GM15510 (cell line): Measurements from ENCODE around the gene PRMT7.

Experiments
- POLR2A ChIP-seq: IDR thresholded peaks from 3 replicates; pipeline ENCODE4 v1.6.1; 2011; ENCODE audit warnings: borderline replicate concordance; ENCODE audit not compliant: insufficient read length; ENCODE audit errors: extremely low read depth

PRMT7 gene

DNA sequence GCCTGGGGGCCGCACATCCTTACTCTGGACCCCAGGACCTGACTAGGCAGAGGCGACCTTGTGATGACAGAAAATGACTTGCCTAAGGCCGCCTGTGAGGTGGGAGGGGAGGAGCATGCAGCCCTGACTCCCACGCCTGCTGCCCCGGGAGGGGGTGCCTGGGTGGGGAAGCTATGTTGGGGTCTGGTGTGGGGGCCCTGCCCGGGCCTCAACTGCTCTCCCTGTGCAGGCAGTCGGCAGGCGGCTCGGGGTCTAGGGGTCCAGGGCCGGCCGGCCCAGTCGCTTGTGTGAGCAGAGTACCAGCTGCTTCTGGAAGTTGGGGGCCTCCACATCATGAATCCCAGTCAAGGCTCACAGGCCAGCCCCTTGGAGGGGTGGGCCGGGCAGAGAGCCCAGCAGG is 48.1 kb downstream of the PRMT7 start:
- no peak for TF ChIP-seq POLR2A

DNA sequence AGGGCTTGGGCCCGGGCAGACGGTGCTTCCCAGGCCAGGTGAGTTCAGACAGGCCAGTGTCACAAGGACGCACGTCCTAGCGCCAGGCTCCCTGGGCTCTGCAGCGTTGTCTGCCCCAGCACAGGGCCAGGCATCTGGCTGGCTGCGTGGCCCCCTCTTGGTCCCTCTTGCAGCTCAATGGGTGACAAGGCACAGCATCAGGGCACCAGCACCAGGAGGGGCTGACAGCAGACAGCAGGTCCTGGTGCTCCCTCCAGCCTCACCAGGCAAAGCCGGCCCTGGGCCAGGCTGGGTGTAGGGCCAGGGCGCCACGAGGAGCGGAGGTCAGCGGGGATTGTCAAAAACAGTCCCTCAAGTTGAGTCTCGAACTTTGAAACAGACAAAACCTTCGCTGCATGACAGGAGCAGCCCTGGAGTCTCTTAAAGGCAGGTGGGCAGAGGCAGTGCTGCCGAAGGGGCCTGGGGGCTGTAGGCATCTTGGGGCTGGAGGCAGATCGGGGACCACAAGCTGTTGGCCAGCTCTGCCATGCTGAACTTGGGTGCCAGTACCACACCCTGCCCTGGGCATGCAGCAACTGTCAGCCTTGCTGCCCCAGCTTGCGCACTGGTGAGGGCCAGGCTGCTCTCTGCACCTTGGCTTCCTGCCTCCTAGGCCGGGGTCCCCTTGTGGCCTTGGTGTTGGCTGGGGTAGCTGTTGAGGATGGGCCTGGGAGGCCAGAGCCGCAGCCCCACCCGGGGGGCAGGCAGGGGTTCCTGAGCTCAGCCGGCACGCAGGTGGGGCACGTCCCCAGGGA is 48.8 kb downstream of the PRMT7 start:
- TF ChIP-seq POLR2A, result no peak

- no peak for TF ChIP-seq POLR2A
Observed at GRCh38 chr16:68360547-68360946, 49.7 kb downstream of the PRMT7 start.

- no peak for TF ChIP-seq POLR2A
Observed at GRCh38 chr16:68360956-68361355, 50.1 kb downstream of the PRMT7 start.

- TF ChIP-seq POLR2A, result no peak
Observed at GRCh38 chr16:68361485-68361884, 50.7 kb downstream of the PRMT7 start.

DNA sequence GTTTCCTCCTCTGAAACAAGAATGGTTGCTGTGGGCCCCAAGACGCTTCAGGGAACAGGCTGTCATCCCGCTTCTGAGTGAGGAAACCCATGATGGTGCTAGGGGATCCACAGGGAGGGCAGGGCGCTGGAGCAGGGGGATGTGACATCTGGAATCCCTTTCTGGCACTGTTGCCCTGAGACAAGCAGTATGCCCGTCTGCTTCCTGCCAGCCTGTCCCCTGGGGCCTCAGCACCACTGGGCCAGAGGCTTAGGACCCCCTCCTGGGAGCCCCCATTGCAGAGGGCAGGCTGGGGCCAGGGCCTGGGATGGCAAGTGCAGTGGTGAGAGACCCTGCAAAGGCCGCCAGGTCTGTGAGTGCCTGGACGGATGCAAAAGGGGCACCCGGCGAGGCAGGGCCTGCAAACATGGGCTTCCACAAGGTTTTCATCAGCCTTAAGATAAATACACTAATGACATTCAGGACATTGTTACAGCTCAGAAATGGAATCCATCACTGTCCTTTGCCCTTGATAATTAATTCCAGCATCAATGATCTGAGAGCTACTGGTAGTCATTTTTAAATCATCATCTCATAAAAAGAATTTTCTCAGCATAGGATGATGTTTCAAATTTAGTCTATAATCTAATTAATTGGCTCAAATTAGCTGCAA is 51.6 kb downstream of the PRMT7 start:
- no peak for TF ChIP-seq POLR2A

DNA sequence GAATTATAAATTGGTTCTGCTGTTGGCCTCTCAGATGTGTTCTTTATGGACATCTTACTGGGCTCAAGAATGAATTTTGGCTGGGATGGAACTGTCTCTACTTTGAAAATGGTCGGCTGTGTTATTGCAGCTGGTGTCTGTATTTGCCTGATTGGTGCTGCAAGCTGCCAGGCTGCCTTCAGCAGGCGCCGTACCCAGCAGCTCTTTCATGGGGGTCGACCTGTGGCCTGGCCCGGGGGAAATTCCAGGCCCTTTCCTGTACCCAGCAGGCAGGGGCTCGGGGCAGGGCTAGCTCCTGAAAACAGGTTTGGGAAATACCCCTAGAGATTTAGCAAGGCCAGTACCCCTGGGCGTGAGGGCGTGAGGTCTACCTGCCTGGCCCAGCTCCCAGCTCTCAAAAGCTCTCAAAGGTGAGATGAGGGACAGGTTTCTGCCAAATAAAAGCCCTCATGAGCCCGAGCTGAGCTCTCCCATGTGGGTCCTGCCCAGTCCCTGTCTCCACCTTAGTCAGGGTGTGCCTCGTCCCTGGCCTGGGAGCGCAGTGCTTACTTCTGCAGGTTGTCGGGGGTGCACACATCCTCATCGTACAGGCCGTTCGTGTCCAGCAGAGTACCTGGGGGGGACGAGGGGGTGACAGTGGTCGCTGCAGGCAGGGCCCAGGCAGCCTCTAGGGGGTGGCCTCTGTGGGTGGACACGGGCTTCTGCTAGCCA is 52.3 kb downstream of the PRMT7 start:
- no peak for TF ChIP-seq POLR2A

DNA sequence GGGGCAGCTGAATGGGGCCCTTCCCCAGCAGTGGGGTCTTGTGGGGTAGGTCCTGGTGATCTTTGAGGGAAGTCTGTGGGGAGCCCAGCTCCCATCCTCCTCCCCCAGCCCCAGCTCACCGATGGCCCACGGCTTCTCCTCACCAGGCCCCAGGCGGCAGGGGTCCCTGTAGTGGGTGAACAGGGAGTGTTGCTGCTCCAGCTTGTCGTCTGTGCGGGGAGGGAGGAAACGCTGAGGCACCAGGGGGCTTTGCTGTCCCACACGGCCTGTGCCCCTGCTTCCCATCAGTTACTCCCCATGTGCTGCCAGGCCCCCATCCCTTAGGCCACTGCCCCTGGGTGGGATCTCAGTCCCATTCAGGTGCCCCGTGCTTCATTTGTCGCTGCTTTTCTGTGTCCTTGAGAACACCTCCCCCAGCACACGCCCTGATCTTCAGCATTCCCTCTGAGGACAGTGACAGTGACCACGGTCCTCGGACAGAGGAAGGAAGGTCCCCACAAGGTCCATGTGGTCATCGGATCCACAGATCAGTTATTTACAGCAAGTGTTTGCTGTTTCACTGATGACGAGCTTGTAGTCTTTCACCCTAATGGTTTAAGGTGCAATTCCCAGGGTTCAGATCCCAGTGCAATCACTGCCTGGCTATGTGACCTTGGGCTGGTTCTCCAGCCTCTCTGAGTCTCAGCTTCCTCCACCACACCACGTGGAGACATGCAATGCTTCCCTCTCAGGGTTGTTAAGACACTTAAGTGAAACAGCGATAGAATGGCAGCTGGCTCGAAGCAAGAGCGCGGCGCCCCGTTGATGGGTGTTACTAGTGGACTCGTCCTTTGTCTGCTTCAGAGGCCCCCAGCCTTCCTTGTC is 53.1 kb downstream of the PRMT7 start:
- TF ChIP-seq POLR2A, result no peak

- no peak for TF ChIP-seq POLR2A
Observed at GRCh38 chr16:68364561-68364998, 53.8 kb downstream of the PRMT7 start.

DNA sequence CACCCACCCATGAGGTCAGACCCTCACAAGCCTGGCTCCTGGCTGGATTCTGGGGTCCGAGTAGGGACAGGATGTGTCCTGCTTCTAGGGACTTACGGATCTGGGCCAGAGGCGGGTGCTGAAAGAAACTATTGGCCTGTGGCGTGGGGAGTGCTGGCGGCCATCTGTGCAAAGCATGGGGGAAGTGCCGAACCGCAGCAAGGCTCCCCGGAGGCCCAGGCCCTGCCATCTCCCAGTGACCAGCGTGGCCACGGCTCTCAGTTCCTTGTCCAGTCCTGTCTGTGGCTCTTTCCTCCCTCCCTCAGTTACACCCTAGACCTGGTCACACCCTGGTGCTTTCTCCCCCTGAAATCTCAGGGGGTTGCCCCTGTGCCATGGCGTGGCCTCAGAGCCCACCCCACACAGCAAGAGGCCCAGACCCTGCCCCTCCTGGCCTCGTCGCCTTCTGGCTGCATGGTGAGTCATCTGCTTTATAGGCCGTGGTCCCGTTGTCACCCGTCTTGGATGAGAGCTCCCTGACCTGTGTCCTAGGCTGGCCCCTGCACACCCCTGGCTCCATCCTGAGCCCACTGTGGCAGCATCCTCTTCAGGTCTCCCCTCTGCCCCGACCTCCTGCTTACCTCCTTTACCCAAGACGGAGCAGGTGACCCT is 54.5 kb downstream of the PRMT7 start:
- no peak for TF ChIP-seq POLR2A

- TF ChIP-seq POLR2A, result no peak
Observed at GRCh38 chr16:68366062-68366461, 55.2 kb downstream of the PRMT7 start.

- no peak for TF ChIP-seq POLR2A
Observed at GRCh38 chr16:68367030-68367429, 56.2 kb downstream of the PRMT7 start.

DNA sequence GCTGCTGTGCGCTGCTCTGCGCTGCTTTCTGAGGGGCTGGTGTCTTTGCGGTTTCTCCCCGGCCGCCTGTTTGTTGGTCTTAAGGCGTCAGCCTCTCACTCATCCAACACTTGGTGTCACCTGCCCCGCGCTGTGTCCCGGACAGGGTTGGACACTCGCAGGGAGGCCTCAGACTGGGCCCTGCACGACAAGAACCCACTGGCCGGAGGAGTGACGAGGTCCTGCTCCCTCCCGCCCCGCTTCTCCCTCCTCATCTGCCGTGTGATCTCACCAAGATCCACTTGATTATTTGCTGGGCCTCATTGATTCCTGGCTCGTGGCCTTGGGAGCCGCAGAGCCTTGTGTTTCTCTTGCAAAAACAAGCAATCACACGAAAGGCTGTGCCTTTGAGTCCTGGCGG is 56.6 kb downstream of the PRMT7 start:
- no peak for TF ChIP-seq POLR2A

- no peak for TF ChIP-seq POLR2A
Observed at GRCh38 chr16:68367891-68368290, 57.1 kb downstream of the PRMT7 start.
